Breast epithelium (tissue), 4 donors: ENCODE measurements around the gene CLNK. TPM values are rescaled to one million over a fixed set of nuclear protein-coding genes. Genes with fewer than 3 reads are reported as not detected.
A peak's percentile ranks its signal among the peaks of the same experiment; 100 is the strongest.

ENCODE experiments used
- DNase-seq, 2 donors: peaks; one replicate each; pipeline ENCODE4 v3.0.0-alpha.2; 2019; ENCODE audit warnings: low spot score in 2 of 2
- H3K27ac ChIP-seq, 2 donors: fragments of 200-600 bp; sonication (generic) in 1 of 2; one replicate each; pipeline ENCODE4 v1.5.1; 2016 to 2019; ENCODE audit warnings: mild to moderate bottlenecking in 1 of 2
- H3K27me3 ChIP-seq, 2 donors: fragments of 200-600 bp; sonication (generic) in 1 of 2; one replicate each; pipeline versions ENCODE4 v1.5.1 to v1.6.0; 2017 to 2019; ENCODE audit warnings: control low read depth in 1 of 2, mild to moderate bottlenecking in 1 of 2
- H3K36me3 ChIP-seq: fragments of 200-600 bp; one replicate; pipeline ENCODE4 v1.5.1; 2019
- H3K4me1 ChIP-seq, 2 donors: fragments of 200-600 bp; sonication (generic); one replicate each; pipeline ENCODE4 v1.5.1; 2016 to 2019; ENCODE audit warnings: control low read depth in 1 of 2
- H3K4me3 ChIP-seq, 3 donors: fragments of 200-600 bp; sonication (generic); 1 replicate in 2 of 3; 2 replicates in 1 of 3; pipeline ENCODE4 v1.5.1; 2016 to 2019; ENCODE audit warnings: mild to moderate bottlenecking in 3 of 3, moderate library complexity in 2 of 3
- H3K9me3 ChIP-seq, 2 donors: fragments of 200-600 bp; sonication (generic) in 1 of 2; one replicate each; pipeline ENCODE4 v1.5.1; 2016 to 2019; ENCODE audit warnings: control low read depth in 1 of 2
- CTCF ChIP-seq, 3 donors: fragments of 450-650 bp; IDR thresholded peaks; one replicate each; pipeline ENCODE4 v1.5.1; 2016 to 2017; ENCODE audit warnings: antibody characterized with exemption in 3 of 3, mild to moderate bottlenecking in 3 of 3, moderate library complexity in 3 of 3
- POLR2A ChIP-seq: fragments of 450-650 bp; IDR thresholded peaks from one replicate; pipeline ENCODE4 v1.6.1; 2016; ENCODE audit warnings: antibody characterized with exemption, mild to moderate bottlenecking, moderate library complexity
- POLR2AphosphoS5 ChIP-seq, 3 donors: sonication (generic); formaldehyde crosslinking; IDR thresholded peaks; one replicate each; pipeline ENCODE4 v1.6.1; 2017; ENCODE audit warnings: antibody characterized with exemption in 3 of 3
- intact Hi-C: fragments of 100-400 bp; cut with DNase I; formaldehyde crosslinking; loops from one replicate; pipeline ENCODE4 v1.15.1; 2023; ENCODE audit warnings: low total_unique reads
- total RNA-seq, 3 donors: library from RNA; depleted of rRNA; stranded (reverse); fragments of >200 nt; gene quantifications; one replicate each; pipeline ENCODE4 v1.1.0, GENCODE V29; 2016

The CLNK gene
- total RNA-seq, 3 donors from 2014 or later: under 0.01 TPM; not detected in 2

- intact Hi-C loops: no loop called here
- TF ChIP-seq POLR2AphosphoS5 (IDR thresholded peaks at IDR 0.05) (no peak), POLR2A (no peak), CTCF (IDR thresholded peaks at IDR 0.05) (no peak)
- no peaks in the 10 kb centered on the region for H3K27me3 ChIP-seq
These were observed 13.2 kb downstream of the CLNK start for GRCh38 chr4:10671366-10671765.

GRCh38 chr4:10670321-10670720, 14.2 kb downstream of the CLNK start:
- TF ChIP-seq POLR2AphosphoS5 (IDR thresholded peaks at IDR 0.05): no peak
- TF ChIP-seq CTCF (IDR thresholded peaks at IDR 0.05): no peak
- no peak for TF ChIP-seq POLR2A
- DNase-seq: no peak
- no peaks in the 10 kb centered on the region for H3K36me3 ChIP-seq
- no peak overlapping the region for H3K27ac ChIP-seq
- H3K27me3 ChIP-seq: no peaks in the 10 kb centered on the region
- no peaks in the 10 kb centered on the region for H3K4me1 ChIP-seq
- H3K9me3 ChIP-seq: no peaks in the 10 kb centered on the region
- no peak overlapping the region for H3K4me3 ChIP-seq
- intact Hi-C loops: no loop called here

More at GRCh38 chr4:10671366-10671765, 13.2 kb downstream of the CLNK start:
- Histone ChIP-seq H3K36me3 (no peaks in the 10 kb centered on the region), H3K4me3 (no peak overlapping the region), H3K27ac (no peak overlapping the region), H3K9me3 (no peaks in the 10 kb centered on the region), H3K4me1 (no peaks in the 10 kb centered on the region)
- no peak for DNase-seq

- Histone ChIP-seq H3K9me3 (no peaks in the 10 kb centered on the region), H3K27ac (no peak overlapping the region), H3K36me3 (no peaks in the 10 kb centered on the region), H3K4me3 (no peak overlapping the region), H3K27me3 (no peaks in the 10 kb centered on the region), H3K4me1 (no peaks in the 10 kb centered on the region)
- no peak for DNase-seq
- intact Hi-C loops: no loop called here
- TF ChIP-seq POLR2AphosphoS5 (IDR thresholded peaks at IDR 0.05): no peak
- TF ChIP-seq CTCF (IDR thresholded peaks at IDR 0.05): no peak
These were observed 16.8 kb downstream of the CLNK start for GRCh38 chr4:10667701-10668326.

- no peak for DNase-seq
- H3K4me1 ChIP-seq: no peaks in the 10 kb centered on the region
- no peaks in the 10 kb centered on the region for H3K27me3 ChIP-seq
- TF ChIP-seq CTCF (IDR thresholded peaks at IDR 0.05) (no peak), POLR2AphosphoS5 (IDR thresholded peaks at IDR 0.05) (no peak), POLR2A (no peak)
- H3K27ac ChIP-seq: no peak overlapping the region
- no peak overlapping the region for H3K4me3 ChIP-seq
- intact Hi-C loops: no loop called here
- H3K9me3 ChIP-seq: no peaks in the 10 kb centered on the region
- H3K36me3 ChIP-seq: no peaks in the 10 kb centered on the region
These were observed 18.0 kb downstream of the CLNK start for GRCh38 chr4:10666616-10667015.

GRCh38 chr4:10664408-10664807, 20.2 kb downstream of the CLNK start:
- DNase-seq: peak in 1 of 2 donors; percentile 51

More at GRCh38 chr4:10664408-10664807, 20.2 kb downstream of the CLNK start:
- Histone ChIP-seq H3K9me3 (no peaks in the 10 kb centered on the region), H3K27me3 (no peaks in the 10 kb centered on the region), H3K36me3 (no peaks in the 10 kb centered on the region), H3K27ac (no peak overlapping the region), H3K4me3 (no peak overlapping the region), H3K4me1 (no peaks in the 10 kb centered on the region)
- TF ChIP-seq POLR2A (no peak), POLR2AphosphoS5 (IDR thresholded peaks at IDR 0.05) (no peak), CTCF (IDR thresholded peaks at IDR 0.05) (no peak)
- intact Hi-C loops: no loop called here
